ENCODE measurements around the gene TMEM108.

The TMEM108 gene

DNA sequence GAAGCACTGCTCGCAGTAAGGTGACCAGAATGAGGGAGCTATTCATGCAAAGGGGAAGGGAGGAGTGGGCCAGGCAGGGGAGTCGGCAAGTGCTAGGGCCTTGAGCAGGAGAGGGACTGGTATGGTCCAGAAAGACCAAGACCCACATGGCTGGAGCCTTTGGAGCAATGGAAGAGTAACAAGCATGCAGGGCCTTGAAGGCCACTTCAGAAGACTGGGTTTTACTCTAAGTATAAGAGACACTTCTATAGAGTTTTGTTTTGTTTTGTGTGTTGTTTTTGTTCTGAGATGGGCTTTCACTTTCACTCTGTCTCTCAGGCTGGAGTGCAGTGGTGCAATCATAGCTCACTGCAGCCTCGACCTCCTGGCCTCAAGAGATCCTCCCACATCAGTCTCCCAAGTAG is 403.7 kb downstream of the TMEM108 start:
- H3K4me3 ChIP-seq (ENCODE audit: low read length): no peak overlapping the region
- no peak overlapping the region for H3K27ac ChIP-seq (ENCODE audit: low read depth, low read length)
- peaks cover 48% of the 10 kb centered on the region for H3K4me1 ChIP-seq (ENCODE audit: control insufficient read depth, low read length)
- no peaks in the 10 kb centered on the region for H3K9me2 ChIP-seq (replicated peaks; ENCODE audit: control insufficient read depth, low read length)
- H3K4me2 ChIP-seq (ENCODE audit: low read length): peak overlapping the region; percentile 1; the same call in 1 of the 2 replicates
- no peaks in the 10 kb centered on the region for H3K79me2 ChIP-seq (ENCODE audit: control insufficient read depth, low read length)
- TF ChIP-seq, protein P1, sequence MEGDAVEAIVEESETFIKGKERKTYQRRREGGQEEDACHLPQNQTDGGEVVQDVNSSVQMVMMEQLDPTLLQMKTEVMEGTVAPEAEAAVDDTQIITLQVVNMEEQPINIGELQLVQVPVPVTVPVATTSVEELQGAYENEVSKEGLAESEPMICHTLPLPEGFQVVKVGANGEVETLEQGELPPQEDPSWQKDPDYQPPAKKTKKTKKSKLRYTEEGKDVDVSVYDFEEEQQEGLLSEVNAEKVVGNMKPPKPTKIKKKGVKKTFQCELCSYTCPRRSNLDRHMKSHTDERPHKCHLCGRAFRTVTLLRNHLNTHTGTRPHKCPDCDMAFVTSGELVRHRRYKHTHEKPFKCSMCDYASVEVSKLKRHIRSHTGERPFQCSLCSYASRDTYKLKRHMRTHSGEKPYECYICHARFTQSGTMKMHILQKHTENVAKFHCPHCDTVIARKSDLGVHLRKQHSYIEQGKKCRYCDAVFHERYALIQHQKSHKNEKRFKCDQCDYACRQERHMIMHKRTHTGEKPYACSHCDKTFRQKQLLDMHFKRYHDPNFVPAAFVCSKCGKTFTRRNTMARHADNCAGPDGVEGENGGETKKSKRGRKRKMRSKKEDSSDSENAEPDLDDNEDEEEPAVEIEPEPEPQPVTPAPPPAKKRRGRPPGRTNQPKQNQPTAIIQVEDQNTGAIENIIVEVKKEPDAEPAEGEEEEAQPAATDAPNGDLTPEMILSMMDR (IDR thresholded peaks at IDR 0.05; ENCODE audit: low read depth, low read length, poor library complexity, severe bottlenecking): no peak
- TF ChIP-seq EZH2phosphoT487 (IDR thresholded peaks at IDR 0.05; ENCODE audit: borderline replicate concordance, low read length): no peak
- peaks cover 10% of the 10 kb centered on the region for H3K36me3 ChIP-seq (ENCODE audit: control insufficient read depth, low read length)
- H3K27me3 ChIP-seq (ENCODE audit: control insufficient read depth, low read length): no peaks in the 10 kb centered on the region
- no peaks in the 10 kb centered on the region for H3F3A ChIP-seq (ENCODE audit: control insufficient read depth, insufficient read depth)
- peaks cover 9% of the 10 kb centered on the region; the same call in 1 of the 2 replicates for H3K9me3 ChIP-seq (ENCODE audit: control insufficient read depth, insufficient read depth, low read length)
- no peaks in the 10 kb centered on the region for H4K20me1 ChIP-seq (ENCODE audit: control insufficient read depth, insufficient read depth, low read depth, low read length)

DNA sequence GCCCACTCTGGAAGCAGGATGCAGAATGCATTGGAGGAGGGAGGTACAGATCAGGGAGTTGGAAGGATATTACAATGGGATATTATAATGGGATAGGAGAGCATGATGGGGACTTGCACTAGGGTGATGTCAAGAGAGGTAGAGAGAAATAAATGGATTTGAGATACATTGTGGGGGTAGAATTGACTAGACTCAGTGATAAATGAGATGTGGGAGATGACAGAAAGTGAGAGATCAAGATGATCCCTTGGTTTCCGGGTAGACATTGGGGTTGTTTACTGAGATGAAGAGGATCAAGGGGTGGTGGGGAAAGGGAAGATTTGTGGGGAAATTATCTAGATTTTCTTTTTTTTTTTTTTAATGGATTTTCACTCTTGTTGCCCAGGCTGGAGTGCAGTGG is 404.3 kb downstream of the TMEM108 start:
- Histone ChIP-seq H3K36me3 (ENCODE audit: control insufficient read depth, low read length) (peaks cover 13% of the 10 kb centered on the region), H3K79me2 (ENCODE audit: control insufficient read depth, low read length) (peaks cover 5% of the 10 kb centered on the region; the same call in 1 of the 2 replicates), H3K4me1 (ENCODE audit: control insufficient read depth, low read length) (peaks cover 54% of the 10 kb centered on the region), H3K27ac (ENCODE audit: low read depth, low read length) (no peak overlapping the region), H4K20me1 (ENCODE audit: control insufficient read depth, insufficient read depth, low read depth, low read length) (no peaks in the 10 kb centered on the region), H3K27me3 (ENCODE audit: control insufficient read depth, low read length) (no peaks in the 10 kb centered on the region), H3K9me2 (replicated peaks; ENCODE audit: control insufficient read depth, low read length) (no peaks in the 10 kb centered on the region), H3F3A (ENCODE audit: control insufficient read depth, insufficient read depth) (no peaks in the 10 kb centered on the region), H3K4me2 (ENCODE audit: low read length) (peak overlapping the region; percentile 1; the same call in 1 of the 2 replicates), H3K4me3 (ENCODE audit: low read length) (no peak overlapping the region), H3K9me3 (ENCODE audit: control insufficient read depth, insufficient read depth, low read length) (peaks cover 9% of the 10 kb centered on the region; the same call in 1 of the 2 replicates)
- TF ChIP-seq, protein P1 (IDR thresholded peaks at IDR 0.05; ENCODE audit: low read depth, low read length, poor library complexity, severe bottlenecking): no peak
- TF ChIP-seq EZH2phosphoT487 (IDR thresholded peaks at IDR 0.05; ENCODE audit: borderline replicate concordance, low read length): no peak

DNA sequence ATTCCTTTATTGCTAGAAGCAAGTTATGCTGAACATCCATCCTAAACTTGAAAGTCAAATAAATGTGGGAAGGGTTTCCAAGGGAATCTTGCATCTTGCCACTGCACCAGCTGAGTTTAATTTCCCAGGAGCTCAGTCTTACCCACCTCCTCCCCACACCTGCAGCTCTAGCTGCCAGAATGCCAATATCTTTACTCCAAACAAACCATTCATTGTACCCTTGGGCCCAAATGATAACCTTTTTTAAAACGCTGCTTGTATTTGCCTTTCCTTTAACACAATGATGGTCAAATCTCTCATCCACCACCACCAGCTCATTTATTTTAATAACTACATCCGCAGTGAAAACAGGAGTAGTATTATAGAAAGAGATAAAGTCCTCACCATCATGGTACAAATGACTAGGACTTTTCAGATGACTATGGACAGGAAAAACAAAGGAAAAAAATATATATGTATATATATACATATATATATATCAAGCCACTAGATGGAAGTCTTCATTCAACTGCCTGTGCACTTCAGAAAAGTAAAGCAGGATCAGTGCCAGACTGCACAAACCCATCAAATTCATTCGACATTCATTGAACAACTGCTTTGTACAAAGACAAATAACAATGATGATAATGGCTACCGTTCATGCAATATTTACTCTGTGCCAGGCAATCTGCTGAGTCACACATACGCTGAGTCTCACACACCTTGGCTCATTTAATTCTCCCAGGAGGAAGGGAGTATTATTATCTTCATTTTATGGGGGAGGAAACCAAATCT is 405.6 kb downstream of the TMEM108 start:
- H3K4me3 ChIP-seq (ENCODE audit: low read length): no peak overlapping the region
- no peaks in the 10 kb centered on the region for H4K20me1 ChIP-seq (ENCODE audit: control insufficient read depth, insufficient read depth, low read depth, low read length)
- H3K27me3 ChIP-seq (ENCODE audit: control insufficient read depth, low read length): no peaks in the 10 kb centered on the region
- TF ChIP-seq, protein P1 (IDR thresholded peaks at IDR 0.05; ENCODE audit: low read depth, low read length, poor library complexity, severe bottlenecking): no peak
- TF ChIP-seq EZH2phosphoT487 (IDR thresholded peaks at IDR 0.05; ENCODE audit: borderline replicate concordance, low read length): no peak
- H3K36me3 ChIP-seq (ENCODE audit: control insufficient read depth, low read length): peaks cover 13% of the 10 kb centered on the region
- peak overlapping the region; percentile 31 for H3K4me2 ChIP-seq (ENCODE audit: low read length)
- H3K4me1 ChIP-seq (ENCODE audit: control insufficient read depth, low read length): peaks cover 67% of the 10 kb centered on the region
- no peak overlapping the region for H3K27ac ChIP-seq (ENCODE audit: low read depth, low read length)
- peaks cover 9% of the 10 kb centered on the region for H3F3A ChIP-seq (ENCODE audit: control insufficient read depth, insufficient read depth)
- H3K9me2 ChIP-seq (replicated peaks; ENCODE audit: control insufficient read depth, low read length): no peaks in the 10 kb centered on the region
- H3K9me3 ChIP-seq (ENCODE audit: control insufficient read depth, insufficient read depth, low read length): peaks cover 9% of the 10 kb centered on the region; the same call in 1 of the 2 replicates
- H3K79me2 ChIP-seq (ENCODE audit: control insufficient read depth, low read length): peaks cover 10% of the 10 kb centered on the region
